K562 (cell line): ENCODE data around the gene BIRC6. TPM values are rescaled to one million over a fixed set of nuclear protein-coding genes. Genes with fewer than 3 reads are reported as not detected.

Source experiments
- ARNT ChIP-seq, 2 experiments: fragments of 450-650 bp; IDR thresholded peaks; 2 replicates each; pipeline ENCODE4 v1.6.1; 2016; ENCODE audit warnings: mild to moderate bottlenecking in 1 of 2
- ETS1 ChIP-seq: conservative IDR thresholded peaks from 2 replicates; pipeline ENCODE4 v1.6.1; 2011; ENCODE audit warnings: low read depth, mild to moderate bottlenecking, low read length; ENCODE audit not compliant: control insufficient read depth
- FOXP4 ChIP-seq: sonication (generic); formaldehyde crosslinking; IDR thresholded peaks from 2 replicates; pipeline ENCODE4 v1.8.0; 2022; ENCODE audit warnings: mild to moderate bottlenecking, missing genetic modification reagents, borderline replicate concordance
- HIVEP1 ChIP-seq: fragments of 250-450 bp; sonication (Bioruptor Pico); IDR thresholded peaks from 2 replicates; pipeline ENCODE4 v1.4.0; 2020; ENCODE audit warnings: mild to moderate bottlenecking
- KAT8 ChIP-seq: fragments of 450-650 bp; IDR thresholded peaks from 2 replicates; pipeline ENCODE4 v1.6.1; 2016; ENCODE audit warnings: low read depth, mild to moderate bottlenecking
- RNF2 ChIP-seq: sonication (generic); IDR thresholded peaks from 2 replicates; pipeline ENCODE4 v1.6.1; 2016
- SFPQ ChIP-seq: fragments of 200-400 bp; formaldehyde crosslinking; IDR thresholded peaks from 2 replicates; pipeline ENCODE4 v1.6.1; 2017; ENCODE audit warnings: mild to moderate bottlenecking, low read depth, low read length, moderate library complexity
- XRCC5 ChIP-seq: fragments of 200-400 bp; formaldehyde crosslinking; IDR thresholded peaks from 2 replicates; pipeline ENCODE4 v1.6.1; 2017; ENCODE audit warnings: low read depth, mild to moderate bottlenecking, low read length
- ZNF282 ChIP-seq: sonication (generic); formaldehyde crosslinking; IDR thresholded peaks from 2 replicates; pipeline ENCODE4 v1.8.1; 2023; ENCODE audit warnings: missing genetic modification reagents
- polyA plus RNA-seq, 8 experiments: library from polyadenylated mRNA; depleted of rRNA in 4 of 8; stranded (reverse) in 5 of 8; unstranded in 3 of 8; fragments of >200 nt; fragmentation: Nextera tagmentation in 2 of 8; fragmentation: Illumina TruSeq in 1 of 8; extraction: Ambion mirVana in 2 of 8; extraction: Trizol in 1 of 8; gene quantifications; 2 replicates each; pipeline versions ENCODE4 v1.2.1 to v1.2.3, GENCODE V29; 2011 to 2014; ENCODE audit warnings: inconsistent platforms in 1 of 8, missing spikeins in 1 of 8
- total RNA-seq, 7 experiments: library from RNA; depleted of rRNA in 6 of 7; stranded (reverse); fragments of >200 nt in 6 of 7; fragmentation: Illumina TruSeq in 2 of 7; extraction: Trizol in 2 of 7; gene quantifications; 2 replicates each; pipeline versions ENCODE4 v1.2.1 to v1.2.3, GENCODE V29; 2011 to 2021; ENCODE audit warnings: low replicate concordance in 1 of 7
- TF ChIP-seq, protein P1 (sequence below): fragments of 200-800 bp; sonication (Bioruptor generic); IDR thresholded peaks from 2 replicates; pipeline ENCODE4 v1.6.1; 2017; ENCODE audit warnings: missing genetic modification characterization, missing compliant biosample characterization
- TF ChIP-seq, protein P2 (sequence below): fragments of 450-650 bp; IDR thresholded peaks from 2 replicates; pipeline ENCODE4 v1.6.1; 2017; ENCODE audit warnings: antibody characterized with exemption, mild to moderate bottlenecking
- TF ChIP-seq, protein P3 (sequence below): sonication (generic); formaldehyde crosslinking; IDR thresholded peaks from 2 replicates; pipeline ENCODE4 v1.8.1; 2023; ENCODE audit warnings: mild to moderate bottlenecking, missing genetic modification reagents

The BIRC6 gene
- total and polyA plus RNA-seq, 9 of the 15 experiments (the other 6 are each of a cell fraction or from before 2014, with no cell fraction given) = 18.8 to 110 (median 49.8) TPM

DNA sequence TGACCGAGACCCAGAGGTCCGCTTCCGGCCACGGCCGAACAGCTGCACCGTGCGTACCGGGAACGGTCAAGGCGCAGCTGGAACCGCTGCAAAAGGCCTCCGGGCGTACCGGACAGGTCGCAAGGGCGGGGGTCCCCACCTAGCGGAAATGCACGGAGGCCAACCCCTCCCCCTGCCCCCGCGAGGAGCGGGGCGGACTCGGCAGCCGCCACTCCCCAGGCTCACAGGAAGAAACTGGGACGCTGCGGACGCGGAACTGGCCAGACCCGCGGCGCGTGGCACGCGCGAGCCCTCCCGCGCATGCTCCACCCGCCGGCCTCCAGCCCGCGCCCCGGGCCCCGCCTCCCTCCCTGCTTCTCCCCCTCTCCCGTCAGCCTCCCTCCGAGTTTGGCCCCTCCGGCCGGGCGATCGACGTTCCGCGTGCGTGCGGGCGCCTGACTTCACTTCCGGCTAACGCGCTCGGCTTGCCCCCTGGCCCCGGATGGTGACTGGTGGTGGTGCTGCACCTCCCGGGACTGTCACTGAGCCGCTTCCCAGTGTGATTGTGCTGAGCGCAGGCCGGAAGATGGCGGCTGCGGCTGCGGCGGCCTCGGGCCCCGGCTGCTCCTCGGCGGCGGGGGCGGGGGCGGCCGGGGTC lies at the start of gene BIRC6 (continued):
- TF ChIP-seq HIVEP1 (CRISPR knock-in tag) (0 out of 2 replicates have a peak, but pooled peaks have one; percentile 25), ZNF282 (no peak), ARNT (IDR thresholded peaks at IDR 0.05) (no peak), SFPQ (no peak), RNF2 (no peak), KAT8 (no peak), FOXP4 (CRISPR knock-in tag) (no peak), ETS1 (peak; percentile 64; the same call in 1 of the 2 replicates), XRCC5 (no peak)
- TF ChIP-seq, protein P1, sequence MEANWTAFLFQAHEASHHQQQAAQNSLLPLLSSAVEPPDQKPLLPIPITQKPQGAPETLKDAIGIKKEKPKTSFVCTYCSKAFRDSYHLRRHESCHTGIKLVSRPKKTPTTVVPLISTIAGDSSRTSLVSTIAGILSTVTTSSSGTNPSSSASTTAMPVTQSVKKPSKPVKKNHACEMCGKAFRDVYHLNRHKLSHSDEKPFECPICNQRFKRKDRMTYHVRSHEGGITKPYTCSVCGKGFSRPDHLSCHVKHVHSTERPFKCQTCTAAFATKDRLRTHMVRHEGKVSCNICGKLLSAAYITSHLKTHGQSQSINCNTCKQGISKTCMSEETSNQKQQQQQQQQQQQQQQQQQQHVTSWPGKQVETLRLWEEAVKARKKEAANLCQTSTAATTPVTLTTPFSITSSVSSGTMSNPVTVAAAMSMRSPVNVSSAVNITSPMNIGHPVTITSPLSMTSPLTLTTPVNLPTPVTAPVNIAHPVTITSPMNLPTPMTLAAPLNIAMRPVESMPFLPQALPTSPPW (CRISPR knock-in tag) = peak; percentile 99
- TF ChIP-seq, protein P2, sequence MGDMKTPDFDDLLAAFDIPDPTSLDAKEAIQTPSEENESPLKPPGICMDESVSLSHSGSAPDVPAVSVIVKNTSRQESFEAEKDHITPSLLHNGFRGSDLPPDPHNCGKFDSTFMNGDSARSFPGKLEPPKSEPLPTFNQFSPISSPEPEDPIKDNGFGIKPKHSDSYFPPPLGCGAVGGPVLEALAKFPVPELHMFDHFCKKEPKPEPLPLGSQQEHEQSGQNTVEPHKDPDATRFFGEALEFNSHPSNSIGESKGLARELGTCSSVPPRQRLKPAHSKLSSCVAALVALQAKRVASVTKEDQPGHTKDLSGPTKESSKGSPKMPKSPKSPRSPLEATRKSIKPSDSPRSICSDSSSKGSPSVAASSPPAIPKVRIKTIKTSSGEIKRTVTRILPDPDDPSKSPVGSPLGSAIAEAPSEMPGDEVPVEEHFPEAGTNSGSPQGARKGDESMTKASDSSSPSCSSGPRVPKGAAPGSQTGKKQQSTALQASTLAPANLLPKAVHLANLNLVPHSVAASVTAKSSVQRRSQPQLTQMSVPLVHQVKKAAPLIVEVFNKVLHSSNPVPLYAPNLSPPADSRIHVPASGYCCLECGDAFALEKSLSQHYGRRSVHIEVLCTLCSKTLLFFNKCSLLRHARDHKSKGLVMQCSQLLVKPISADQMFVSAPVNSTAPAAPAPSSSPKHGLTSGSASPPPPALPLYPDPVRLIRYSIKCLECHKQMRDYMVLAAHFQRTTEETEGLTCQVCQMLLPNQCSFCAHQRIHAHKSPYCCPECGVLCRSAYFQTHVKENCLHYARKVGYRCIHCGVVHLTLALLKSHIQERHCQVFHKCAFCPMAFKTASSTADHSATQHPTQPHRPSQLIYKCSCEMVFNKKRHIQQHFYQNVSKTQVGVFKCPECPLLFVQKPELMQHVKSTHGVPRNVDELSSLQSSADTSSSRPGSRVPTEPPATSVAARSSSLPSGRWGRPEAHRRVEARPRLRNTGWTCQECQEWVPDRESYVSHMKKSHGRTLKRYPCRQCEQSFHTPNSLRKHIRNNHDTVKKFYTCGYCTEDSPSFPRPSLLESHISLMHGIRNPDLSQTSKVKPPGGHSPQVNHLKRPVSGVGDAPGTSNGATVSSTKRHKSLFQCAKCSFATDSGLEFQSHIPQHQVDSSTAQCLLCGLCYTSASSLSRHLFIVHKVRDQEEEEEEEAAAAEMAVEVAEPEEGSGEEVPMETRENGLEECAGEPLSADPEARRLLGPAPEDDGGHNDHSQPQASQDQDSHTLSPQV = 0 out of 2 replicates have a peak, but pooled peaks have one; percentile 11
- TF ChIP-seq, protein P3, sequence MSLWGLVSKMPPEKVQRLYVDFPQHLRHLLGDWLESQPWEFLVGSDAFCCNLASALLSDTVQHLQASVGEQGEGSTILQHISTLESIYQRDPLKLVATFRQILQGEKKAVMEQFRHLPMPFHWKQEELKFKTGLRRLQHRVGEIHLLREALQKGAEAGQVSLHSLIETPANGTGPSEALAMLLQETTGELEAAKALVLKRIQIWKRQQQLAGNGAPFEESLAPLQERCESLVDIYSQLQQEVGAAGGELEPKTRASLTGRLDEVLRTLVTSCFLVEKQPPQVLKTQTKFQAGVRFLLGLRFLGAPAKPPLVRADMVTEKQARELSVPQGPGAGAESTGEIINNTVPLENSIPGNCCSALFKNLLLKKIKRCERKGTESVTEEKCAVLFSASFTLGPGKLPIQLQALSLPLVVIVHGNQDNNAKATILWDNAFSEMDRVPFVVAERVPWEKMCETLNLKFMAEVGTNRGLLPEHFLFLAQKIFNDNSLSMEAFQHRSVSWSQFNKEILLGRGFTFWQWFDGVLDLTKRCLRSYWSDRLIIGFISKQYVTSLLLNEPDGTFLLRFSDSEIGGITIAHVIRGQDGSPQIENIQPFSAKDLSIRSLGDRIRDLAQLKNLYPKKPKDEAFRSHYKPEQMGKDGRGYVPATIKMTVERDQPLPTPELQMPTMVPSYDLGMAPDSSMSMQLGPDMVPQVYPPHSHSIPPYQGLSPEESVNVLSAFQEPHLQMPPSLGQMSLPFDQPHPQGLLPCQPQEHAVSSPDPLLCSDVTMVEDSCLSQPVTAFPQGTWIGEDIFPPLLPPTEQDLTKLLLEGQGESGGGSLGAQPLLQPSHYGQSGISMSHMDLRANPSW = no peak
